Spleen (tissue), 11 donors: ENCODE results near the gene CAMK1D. TPM values are rescaled to one million over a fixed set of nuclear protein-coding genes. Genes with fewer than 3 reads are reported as not detected.
"Not testable (repeated sequence)": the region's sequence is repeated elsewhere in the genome, so short reads cannot be mapped to it uniquely, and the experiment has no call there.

Experiments used
- DNase-seq: peaks from one replicate; pipeline ENCODE4 v3.0.0-alpha.2; 2020
- H3K27ac ChIP-seq, 8 donors: fragments of 200-600 bp; sonication (generic) in 7 of 8; 1 replicate in 4 of 8; 2 replicates in 4 of 8; pipeline versions ENCODE4 v1.5.0 to v1.8.0; 2016 to 2021; ENCODE audit warnings: inconsistent platforms in 4 of 8, mild to moderate bottlenecking in 4 of 8, moderate library complexity in 1 of 8
- H3K27me3 ChIP-seq, 7 donors: fragments of 200-600 bp; sonication (generic) in 6 of 7; replicated peaks in 1 of 7; 1 replicate in 4 of 7; 2 replicates in 3 of 7; pipeline versions ENCODE4 v1.5.0 to v1.8.0; 2016 to 2021; ENCODE audit warnings: inconsistent platforms in 3 of 7, mild to moderate bottlenecking in 1 of 7
- H3K36me3 ChIP-seq, 6 donors: fragments of 200-600 bp; sonication (generic) in 5 of 6; 1 replicate in 4 of 6; 2 replicates in 2 of 6; pipeline versions ENCODE4 v1.5.0 to v1.8.0; 2016 to 2021; ENCODE audit warnings: inconsistent platforms in 2 of 6
- H3K4me1 ChIP-seq, 6 donors: fragments of 200-600 bp; sonication (generic) in 5 of 6; 1 replicate in 3 of 6; 2 replicates in 3 of 6; pipeline versions ENCODE4 v1.5.0 to v1.8.0; 2016 to 2021; ENCODE audit warnings: inconsistent platforms in 3 of 6
- H3K4me3 ChIP-seq, 8 donors: fragments of 200-600 bp; sonication (generic) in 7 of 8; 1 replicate in 4 of 8; 2 replicates in 4 of 8; pipeline versions ENCODE4 v1.5.0 to v1.8.0; 2016 to 2021; ENCODE audit warnings: inconsistent platforms in 4 of 8, mild to moderate bottlenecking in 4 of 8, moderate library complexity in 2 of 8
- H3K9me3 ChIP-seq, 8 donors: fragments of 200-600 bp; sonication (generic) in 7 of 8; 1 replicate in 4 of 8; 2 replicates in 4 of 8; pipeline versions ENCODE4 v1.5.0 to v1.8.0; 2016 to 2021; ENCODE audit warnings: inconsistent platforms in 4 of 8
- CTCF ChIP-seq, 11 experiments: fragments of 200-600 bp in 7 of 11; fragments of 450-650 bp in 4 of 11; sonication (generic) in 4 of 11; IDR thresholded peaks in 8 of 11; conservative IDR thresholded peaks in 3 of 11; 1 replicate in 7 of 11; 2 replicates in 4 of 11; pipeline versions ENCODE4 v1.4.0 to v1.8.0; 2016 to 2021; ENCODE audit warnings: antibody characterized with exemption in 11 of 11, inconsistent platforms in 4 of 11, mild to moderate bottlenecking in 1 of 11
- POLR2A ChIP-seq, 3 donors: fragments of 450-650 bp; IDR thresholded peaks; one replicate each; pipeline ENCODE4 v1.5.1; 2017; ENCODE audit warnings: antibody characterized with exemption in 3 of 3, mild to moderate bottlenecking in 1 of 3
- POLR2AphosphoS5 ChIP-seq, 3 donors: sonication (generic); formaldehyde crosslinking; IDR thresholded peaks; one replicate each; pipeline ENCODE4 v1.5.1; 2017; ENCODE audit warnings: antibody characterized with exemption in 3 of 3
- WGBS, 5 donors: extraction: QIAGEN DNeasy Blood & Tissue Kit in 3 of 5; methylation state at CpG; one replicate each; pipeline versions ENCODE4 v1.1.5 to v1.1.7; 2013 to 2018; 5-methylcytosine and 5-hydroxymethylcytosine counted together
- intact Hi-C: fragments of 100-400 bp; cut with DNase I; formaldehyde crosslinking; loops from one replicate; pipeline ENCODE4 v1.15.0; 2023; ENCODE audit warnings: low total_unique reads
- polyA plus RNA-seq, 3 donors: library from polyadenylated mRNA; stranded (reverse); fragments of 200-250 nt; gene quantifications; one replicate each; pipeline ENCODE4 v1.2.1, GENCODE V29; 2013
- total RNA-seq, 7 donors: library from RNA; depleted of rRNA in 3 of 7; stranded (reverse); fragments of >200 nt in 3 of 7; fragmentation: NEBNext Ultra II Directional in 4 of 7; extraction: Animal tissue kit (Norgen Biotek cat#: 25700) in 4 of 7; gene quantifications; one replicate each; pipeline versions ENCODE4 v1.1.0 to v1.2.1, GENCODE V29; 2016 to 2021
- donor health status: healthy with polysubstance abuse.
- donor health status: DM: no; HTN: no; CAD: no; lungs with moderate emphysema.
- donor health status: DM: no; HTN: no; CAD: no.
- donor health status: Bipolar disorder and iron deficiency.
- donor health status: healthy.
- donor health status: DM: no; HTN: no; CAD: no.
- donor health status: DM: yes; HTN: yes; CAD: no.

CAMK1D gene
- total and polyA plus RNA-seq, 10 donors, result 6.8 to 34.5 (median 20.0) TPM

GRCh38 chr10:12489806-12490205 lies 140.5 kb downstream of the CAMK1D start:
- Histone ChIP-seq H3K27me3 (no peaks in the 10 kb centered on the region), H3K4me3 (no peak overlapping the region), H3K9me3 (no peaks in the 10 kb centered on the region), H3K4me1 (peaks cover 0 to 21% (median 12%) of the 10 kb centered on the region in 6 donors), H3K36me3 (no peaks in the 10 kb centered on the region), H3K27ac (no peak overlapping the region)
- intact Hi-C loops, result no loop called here
- 76 to 92% (median 89%) methylated on average over 5 to 13 of the region's 13 CpGs for WGBS, 5 donors
- DNase-seq, result peak; percentile 61
- TF ChIP-seq CTCF (IDR thresholded peaks at IDR 0.05 in 8 of 11, conservative IDR thresholded peaks at IDR 0.05 in 3 of 11), result no peak
- no peak for TF ChIP-seq POLR2A (IDR thresholded peaks at IDR 0.05)
- TF ChIP-seq POLR2AphosphoS5 (IDR thresholded peaks at IDR 0.05), result peak in 1 of 3 donors; percentile 9

- Histone ChIP-seq H3K27ac (no peak overlapping the region), H3K27me3 (no peaks in the 10 kb centered on the region), H3K9me3 (no peaks in the 10 kb centered on the region), H3K4me3 (no peak overlapping the region), H3K4me1 (peaks cover 0 to 10% (median under 1%) of the 10 kb centered on the region in 6 donors), H3K36me3 (no peaks in the 10 kb centered on the region)
- TF ChIP-seq CTCF (IDR thresholded peaks at IDR 0.05 in 8 of 11, conservative IDR thresholded peaks at IDR 0.05 in 3 of 11), result no peak
- TF ChIP-seq POLR2A (IDR thresholded peaks at IDR 0.05), result no peak
- TF ChIP-seq POLR2AphosphoS5 (IDR thresholded peaks at IDR 0.05), result no peak
- intact Hi-C loops, result no loop called here
- 82 to 93% (median 90%) methylated on average over 1 of the region's 1 CpG for WGBS, 5 donors
- DNase-seq, result no peak
Measured at GRCh38 chr10:12490963-12491362, 141.6 kb downstream of the CAMK1D start.

GRCh38 chr10:12491491-12491890 lies 142.1 kb downstream of the CAMK1D start:
- WGBS, 5 donors, result 79 to 90% (median 81%) methylated on average over 10 of the region's 10 CpGs
- no peaks in the 10 kb centered on the region for H3K36me3 ChIP-seq
- H3K4me1 ChIP-seq, result peaks cover 0 to 5% (median 0%) of the 10 kb centered on the region in 6 donors
- no peaks in the 10 kb centered on the region for H3K27me3 ChIP-seq
- no peak overlapping the region for H3K27ac ChIP-seq
- H3K4me3 ChIP-seq, result no peak overlapping the region
- DNase-seq, result no peak
- H3K9me3 ChIP-seq, result no peaks in the 10 kb centered on the region
- no peak for TF ChIP-seq POLR2A (IDR thresholded peaks at IDR 0.05)
- TF ChIP-seq POLR2AphosphoS5 (IDR thresholded peaks at IDR 0.05), result no peak
- TF ChIP-seq CTCF (IDR thresholded peaks at IDR 0.05 in 8 of 11, conservative IDR thresholded peaks at IDR 0.05 in 3 of 11), result no peak
- intact Hi-C loops, result no loop called here

GRCh38 chr10:12492016-12492415 lies 142.7 kb downstream of the CAMK1D start:
- Histone ChIP-seq H3K4me1 (no peaks in the 10 kb centered on the region), H3K27me3 (no peaks in the 10 kb centered on the region), H3K4me3 (no peak overlapping the region), H3K9me3 (no peaks in the 10 kb centered on the region), H3K36me3 (no peaks in the 10 kb centered on the region), H3K27ac (no peak overlapping the region)
- intact Hi-C loops, result no loop called here
- TF ChIP-seq POLR2A (IDR thresholded peaks at IDR 0.05) (no peak), CTCF (IDR thresholded peaks at IDR 0.05 in 8 of 11, conservative IDR thresholded peaks at IDR 0.05 in 3 of 11) (no peak), POLR2AphosphoS5 (IDR thresholded peaks at IDR 0.05) (no peak)
- peak; percentile 28 for DNase-seq
- WGBS, 5 donors, result 81 to 94% (median 91%) methylated on average over 8 of the region's 8 CpGs

GRCh38 chr10:12497046-12497445 lies 147.7 kb downstream of the CAMK1D start:
- H3K27me3 ChIP-seq, H3K9me3 ChIP-seq, H3K36me3 ChIP-seq, H3K4me3 ChIP-seq, intact Hi-C loops, H3K27ac ChIP-seq, DNase-seq: not testable (repeated sequence)
- H3K4me1 ChIP-seq, result peaks cover 14 to 40% (median 29%) of the 10 kb centered on the region in 6 donors
- WGBS, 5 donors, result 89 to 99% (median 95%) methylated on average over 10 of the region's 10 CpGs
